A673 (cell line): Measurements from ENCODE around the gene CLASP1. TPM values are rescaled to one million over a fixed set of nuclear protein-coding genes. Genes with fewer than 3 reads are reported as not detected.

Experiments
- BruUV-seq: library from RNA; stranded (reverse); fragments of 400-500 nt; replicated peaks from 2 replicates; lab custom pipeline; 2021; lab: Mats Ljungman, UMichigan
- CTCF ChIA-PET: fragments of 300-600 bp; sonication (Branson Sonifier 250); formaldehyde crosslinking; loops from one replicate; lab custom pipeline; 2022; ENCODE audit warnings: antibody characterized with exemption; lab: Charles Lee
- POLR2A ChIA-PET: fragments of 300-600 bp; sonication (Branson Sonifier 250); formaldehyde crosslinking; loops from one replicate; lab custom pipeline; 2022; ENCODE audit warnings: antibody characterized with exemption; ENCODE audit not compliant: low non-redundant PET; lab: Charles Lee
- DNase-seq: peaks from one replicate; pipeline ENCODE4 v3.0.0-alpha.2; 2015; ENCODE audit warnings: low spot score
- H3K27ac ChIP-seq: fragments of 200-600 bp; sonication (generic); 2 replicates; pipeline ENCODE4 v1.5.1; 2016; ENCODE audit warnings: mixed run types, low read depth, mild to moderate bottlenecking, mixed read lengths, antibody characterized with exemption, low read length; ENCODE audit not compliant: poor library complexity, severe bottlenecking
- H3K27me3 ChIP-seq: fragments of 200-600 bp; sonication (generic); replicated peaks from 2 replicates; pipeline ENCODE4 v1.6.1; 2017; ENCODE audit warnings: mixed run types, low read depth, mild to moderate bottlenecking, mixed read lengths, antibody characterized with exemption, low read length; ENCODE audit not compliant: insufficient read depth, poor library complexity
- H3K36me3 ChIP-seq: fragments of 200-600 bp; sonication (generic); 2 replicates; pipeline ENCODE4 v1.6.1; 2016; ENCODE audit warnings: mixed run types, mild to moderate bottlenecking, mixed read lengths, antibody characterized with exemption, low read length; ENCODE audit not compliant: insufficient read depth, poor library complexity, severe bottlenecking
- H3K4me1 ChIP-seq: fragments of 200-600 bp; sonication (generic); 2 replicates; pipeline ENCODE4 v1.6.1; 2017; ENCODE audit warnings: mixed run types, mild to moderate bottlenecking, mixed read lengths, antibody characterized with exemption, low read length; ENCODE audit not compliant: insufficient read depth, poor library complexity, severe bottlenecking
- H3K4me3 ChIP-seq: fragments of 200-600 bp; sonication (generic); 2 replicates; pipeline ENCODE4 v1.5.1; 2016; ENCODE audit warnings: low read depth, mixed run types, mild to moderate bottlenecking, mixed read lengths, low read length; ENCODE audit not compliant: poor library complexity, severe bottlenecking
- H3K9me3 ChIP-seq: fragments of 200-600 bp; sonication (generic); 2 replicates; pipeline ENCODE4 v1.6.1; 2016; ENCODE audit warnings: mixed run types, low read depth, mild to moderate bottlenecking, mixed read lengths, antibody characterized with exemption, low read length; ENCODE audit not compliant: poor library complexity, severe bottlenecking
- EZH2 ChIP-seq: fragments of 200-600 bp; sonication (generic); IDR thresholded peaks from 2 replicates; pipeline ENCODE4 v1.6.1; 2017; ENCODE audit warnings: borderline replicate concordance, low read depth, mild to moderate bottlenecking, mixed read lengths, antibody characterized with exemption, low read length; ENCODE audit not compliant: poor library complexity, severe bottlenecking
- intact Hi-C: fragments of 100-400 bp; cut with micrococcal nuclease; formaldehyde crosslinking; loops from one replicate; pipeline ENCODE4 v1.10.0; 2022; ENCODE audit not compliant: unreplicated experiment
- total RNA-seq: library from RNA; stranded (reverse); gene quantifications from 2 replicates; pipeline ENCODE4 v1.2.3, GENCODE V29; 2021
- TF ChIP-seq, protein P1 (sequence below): fragments of 300-800, 200-600 bp; sonication (generic); conservative IDR thresholded peaks from 2 replicates; pipeline ENCODE4 v1.5.1; 2017; ENCODE audit warnings: low read depth, mild to moderate bottlenecking, antibody characterized with exemption, low read length, moderate library complexity, mixed read lengths

The CLASP1 gene
- total RNA-seq, 1 experiment from 2014 or later, result 69.1 TPM

GRCh38 chr2:121409388-121409787, 239.9 kb downstream of the CLASP1 start:
- POLR2A ChIA-PET, result no interaction called here
- Histone ChIP-seq H3K9me3 (no peaks in the 10 kb centered on the region), H3K4me1 (no peaks in the 10 kb centered on the region), H3K27ac (no peak overlapping the region), H3K36me3 (peaks cover 24% of the 10 kb centered on the region), H3K27me3 (no peaks in the 10 kb centered on the region), H3K4me3 (no peak overlapping the region)
- DNase-seq, result no peak
- intact Hi-C loops, result no loop called here
- CTCF ChIA-PET, result no interaction called here
- no TSS peak for BruUV-seq
- TF ChIP-seq, protein P1, sequence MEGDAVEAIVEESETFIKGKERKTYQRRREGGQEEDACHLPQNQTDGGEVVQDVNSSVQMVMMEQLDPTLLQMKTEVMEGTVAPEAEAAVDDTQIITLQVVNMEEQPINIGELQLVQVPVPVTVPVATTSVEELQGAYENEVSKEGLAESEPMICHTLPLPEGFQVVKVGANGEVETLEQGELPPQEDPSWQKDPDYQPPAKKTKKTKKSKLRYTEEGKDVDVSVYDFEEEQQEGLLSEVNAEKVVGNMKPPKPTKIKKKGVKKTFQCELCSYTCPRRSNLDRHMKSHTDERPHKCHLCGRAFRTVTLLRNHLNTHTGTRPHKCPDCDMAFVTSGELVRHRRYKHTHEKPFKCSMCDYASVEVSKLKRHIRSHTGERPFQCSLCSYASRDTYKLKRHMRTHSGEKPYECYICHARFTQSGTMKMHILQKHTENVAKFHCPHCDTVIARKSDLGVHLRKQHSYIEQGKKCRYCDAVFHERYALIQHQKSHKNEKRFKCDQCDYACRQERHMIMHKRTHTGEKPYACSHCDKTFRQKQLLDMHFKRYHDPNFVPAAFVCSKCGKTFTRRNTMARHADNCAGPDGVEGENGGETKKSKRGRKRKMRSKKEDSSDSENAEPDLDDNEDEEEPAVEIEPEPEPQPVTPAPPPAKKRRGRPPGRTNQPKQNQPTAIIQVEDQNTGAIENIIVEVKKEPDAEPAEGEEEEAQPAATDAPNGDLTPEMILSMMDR, result no peak
- TF ChIP-seq EZH2, result no peak

DNA sequence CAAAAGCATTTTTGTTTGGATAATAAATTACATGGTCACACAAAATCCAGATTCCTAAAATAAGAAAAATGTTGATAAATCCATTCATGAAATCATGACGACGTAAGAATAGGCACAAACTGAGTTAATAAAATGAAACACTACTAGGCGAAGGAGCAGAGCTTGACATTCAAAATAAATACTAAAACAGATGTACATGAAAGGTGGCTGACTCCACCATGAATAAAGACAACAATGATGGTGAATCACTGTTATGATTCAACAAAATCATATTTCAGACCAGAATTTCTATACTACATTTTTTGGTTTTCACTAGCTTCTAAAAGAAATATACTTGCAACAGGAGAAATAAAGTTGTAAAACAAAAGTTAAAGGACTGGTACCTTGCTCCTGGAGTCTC, 240.6 kb downstream of the CLASP1 start:
- intact Hi-C loops, result no loop called here
- no peak overlapping the region for H3K27ac ChIP-seq
- peaks cover 25% of the 10 kb centered on the region for H3K36me3 ChIP-seq
- H3K9me3 ChIP-seq, result no peaks in the 10 kb centered on the region
- H3K4me3 ChIP-seq, result no peak overlapping the region
- ChIA-PET POLR2A (no interaction called here), CTCF (no interaction called here)
- no peaks in the 10 kb centered on the region for H3K4me1 ChIP-seq
- BruUV-seq, result no TSS peak
- TF ChIP-seq EZH2, result no peak
- TF ChIP-seq, protein P1, result no peak
- DNase-seq, result no peak
- no peaks in the 10 kb centered on the region for H3K27me3 ChIP-seq

DNA sequence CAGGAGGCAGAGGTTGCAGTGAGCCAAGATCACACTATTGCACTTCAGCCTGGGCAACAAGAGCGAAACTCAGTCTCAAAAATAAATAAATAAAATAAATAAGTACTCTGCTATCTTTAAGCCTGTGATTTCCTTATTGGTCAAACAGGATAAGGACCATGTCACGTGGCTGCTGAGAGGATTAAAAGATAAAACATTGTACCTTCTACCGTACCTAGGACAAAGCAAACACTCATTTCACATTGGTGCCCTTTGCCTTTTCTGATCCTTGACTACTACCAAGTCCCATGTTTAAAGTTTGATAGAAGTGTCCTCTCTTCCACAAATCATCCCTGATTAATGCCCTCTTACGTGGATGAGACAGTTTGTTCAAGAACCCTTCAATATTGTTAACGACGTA, 244.0 kb downstream of the CLASP1 start:
- no TSS peak for BruUV-seq
- ChIA-PET CTCF (no interaction called here), POLR2A (no interaction called here)
- H3K4me3 ChIP-seq, result no peak overlapping the region
- H3K9me3 ChIP-seq, result no peaks in the 10 kb centered on the region
- H3K36me3 ChIP-seq, result peaks cover 38% of the 10 kb centered on the region
- no peak overlapping the region for H3K27ac ChIP-seq
- H3K4me1 ChIP-seq, result no peaks in the 10 kb centered on the region
- no peak for DNase-seq
- no peaks in the 10 kb centered on the region for H3K27me3 ChIP-seq
- TF ChIP-seq, protein P1, result no peak
- no peak for TF ChIP-seq EZH2
- intact Hi-C loops, result no loop called here
